ENCODE results near the gene VPS4A.

- TF ChIP-seq EP300 (IDR thresholded peaks at IDR 0.05): no peak
- TF ChIP-seq CTCF (IDR thresholded peaks at IDR 0.05): no peak
These were observed 1.8 kb upstream of the VPS4A start for GRCh38 chr16:69309316-69309715.
